Astrocyte of the spinal cord (primary cell): ENCODE results near the gene PDE6A.

ENCODE experiments used
- DNase-seq: peaks from one replicate; pipeline ENCODE4 v3.0.0; 2011; ENCODE audit warnings: low read depth, low spot score
- H3K4me3 ChIP-seq: 2 replicates; pipeline ENCODE4 v1.5.1; 2011; ENCODE audit warnings: low read depth, mild to moderate bottlenecking, low read length, moderate library complexity
- in situ Hi-C: cut with HindIII; loops from 2 replicates; pipeline ENCODE4 v1.10.0; 2017; ENCODE audit warnings: low sequenced_read_pairs
- TF ChIP-seq, protein P1 (sequence below): IDR thresholded peaks from 2 replicates; pipeline ENCODE4 v1.5.1; 2012; ENCODE audit warnings: low read depth, mild to moderate bottlenecking, low read length, inconsistent platforms

Gene PDE6A

DNA sequence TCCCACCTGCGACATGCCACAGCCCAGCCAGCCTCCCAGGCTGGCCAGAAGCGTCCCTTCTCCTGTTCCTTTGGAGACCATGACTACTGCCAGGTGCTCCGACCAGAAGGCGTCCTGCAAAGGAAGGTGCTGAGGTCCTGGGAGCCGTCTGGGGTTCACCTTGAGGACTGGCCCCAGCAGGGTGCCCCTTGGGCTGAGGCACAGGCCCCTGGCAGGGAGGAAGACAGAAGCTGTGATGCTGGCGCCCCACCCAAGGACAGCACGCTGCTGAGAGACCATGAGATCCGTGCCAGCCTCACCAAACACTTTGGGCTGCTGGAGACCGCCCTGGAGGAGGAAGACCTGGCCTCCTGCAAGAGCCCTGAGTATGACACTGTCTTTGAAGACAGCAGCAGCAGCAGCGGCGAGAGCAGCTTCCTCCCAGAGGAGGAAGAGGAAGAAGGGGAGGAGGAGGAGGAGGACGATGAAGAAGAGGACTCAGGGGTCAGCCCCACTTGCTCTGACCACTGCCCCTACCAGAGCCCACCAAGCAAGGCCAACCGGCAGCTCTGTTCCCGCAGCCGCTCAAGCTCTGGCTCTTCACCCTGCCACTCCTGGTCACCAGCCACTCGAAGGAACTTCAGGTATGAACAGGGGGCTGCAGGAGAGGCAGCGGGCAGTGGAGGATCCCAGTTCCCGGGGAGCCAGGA, 108.0 kb downstream of the PDE6A start:
- DNase-seq, result no peak
- in situ Hi-C loops, result no loop called here
- TF ChIP-seq, protein P1, sequence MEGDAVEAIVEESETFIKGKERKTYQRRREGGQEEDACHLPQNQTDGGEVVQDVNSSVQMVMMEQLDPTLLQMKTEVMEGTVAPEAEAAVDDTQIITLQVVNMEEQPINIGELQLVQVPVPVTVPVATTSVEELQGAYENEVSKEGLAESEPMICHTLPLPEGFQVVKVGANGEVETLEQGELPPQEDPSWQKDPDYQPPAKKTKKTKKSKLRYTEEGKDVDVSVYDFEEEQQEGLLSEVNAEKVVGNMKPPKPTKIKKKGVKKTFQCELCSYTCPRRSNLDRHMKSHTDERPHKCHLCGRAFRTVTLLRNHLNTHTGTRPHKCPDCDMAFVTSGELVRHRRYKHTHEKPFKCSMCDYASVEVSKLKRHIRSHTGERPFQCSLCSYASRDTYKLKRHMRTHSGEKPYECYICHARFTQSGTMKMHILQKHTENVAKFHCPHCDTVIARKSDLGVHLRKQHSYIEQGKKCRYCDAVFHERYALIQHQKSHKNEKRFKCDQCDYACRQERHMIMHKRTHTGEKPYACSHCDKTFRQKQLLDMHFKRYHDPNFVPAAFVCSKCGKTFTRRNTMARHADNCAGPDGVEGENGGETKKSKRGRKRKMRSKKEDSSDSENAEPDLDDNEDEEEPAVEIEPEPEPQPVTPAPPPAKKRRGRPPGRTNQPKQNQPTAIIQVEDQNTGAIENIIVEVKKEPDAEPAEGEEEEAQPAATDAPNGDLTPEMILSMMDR, result no peak
- no peak overlapping the region for H3K4me3 ChIP-seq

DNA sequence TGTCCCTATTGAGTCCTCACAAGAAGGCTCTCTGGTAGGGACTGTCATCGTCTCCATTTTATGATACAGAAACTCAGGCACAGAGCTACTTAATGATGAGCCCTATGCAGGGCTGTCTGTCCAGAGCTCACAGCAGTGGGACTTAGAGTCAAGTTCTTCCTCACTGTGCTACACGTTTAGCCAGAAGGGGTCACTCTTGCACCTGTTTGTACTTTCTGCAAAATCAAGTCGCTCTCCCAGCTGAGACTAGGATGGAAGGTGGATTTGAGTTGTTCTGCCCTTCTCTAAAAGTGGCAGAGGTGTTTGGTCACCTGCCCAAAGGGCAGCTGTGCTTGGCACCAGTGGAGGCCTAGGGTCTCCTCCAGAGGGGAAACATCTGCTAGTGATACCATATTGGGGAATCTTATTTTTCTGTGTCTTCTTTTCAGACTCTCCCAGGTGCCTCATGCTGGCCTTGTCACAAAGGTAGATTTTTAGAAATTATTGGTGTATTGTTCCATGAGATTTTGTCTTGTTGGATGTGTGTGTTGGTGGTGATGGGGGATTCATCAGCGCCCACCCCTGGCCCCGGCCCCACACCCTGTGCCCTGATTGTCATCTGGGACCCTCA, 110.2 kb downstream of the PDE6A start:
- in situ Hi-C loops, result no loop called here
- TF ChIP-seq, protein P1, result peak; percentile 84
- DNase-seq, result peak; percentile 90
- H3K4me3 ChIP-seq, result no peak overlapping the region

DNA sequence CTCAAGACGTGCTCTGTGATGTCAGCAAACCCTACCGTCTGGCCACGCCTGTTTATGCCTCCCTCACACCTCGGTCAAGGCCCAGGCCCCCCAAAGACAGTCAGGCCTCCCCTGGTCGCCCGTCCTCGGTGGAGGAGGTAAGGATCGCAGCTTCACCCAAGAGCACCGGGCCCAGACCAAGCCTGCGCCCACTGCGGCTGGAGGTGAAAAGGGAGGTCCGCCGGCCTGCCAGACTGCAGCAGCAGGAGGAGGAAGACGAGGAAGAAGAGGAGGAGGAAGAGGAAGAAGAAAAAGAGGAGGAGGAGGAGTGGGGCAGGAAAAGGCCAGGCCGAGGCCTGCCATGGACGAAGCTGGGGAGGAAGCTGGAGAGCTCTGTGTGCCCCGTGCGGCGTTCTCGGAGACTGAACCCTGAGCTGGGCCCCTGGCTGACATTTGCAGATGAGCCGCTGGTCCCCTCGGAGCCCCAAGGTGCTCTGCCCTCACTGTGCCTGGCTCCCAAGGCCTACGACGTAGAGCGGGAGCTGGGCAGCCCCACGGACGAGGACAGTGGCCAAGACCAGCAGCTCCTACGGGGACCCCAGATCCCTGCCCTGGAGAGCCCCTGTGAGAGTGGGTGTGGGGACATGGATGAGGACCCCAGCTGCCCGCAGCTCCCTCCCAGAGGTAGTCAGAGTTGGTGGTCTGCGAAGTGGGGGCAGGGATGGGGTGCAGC, 111.3 kb downstream of the PDE6A start:
- no peak for DNase-seq
- in situ Hi-C loops, result no loop called here
- TF ChIP-seq, protein P1, result no peak
- no peak overlapping the region for H3K4me3 ChIP-seq

DNA sequence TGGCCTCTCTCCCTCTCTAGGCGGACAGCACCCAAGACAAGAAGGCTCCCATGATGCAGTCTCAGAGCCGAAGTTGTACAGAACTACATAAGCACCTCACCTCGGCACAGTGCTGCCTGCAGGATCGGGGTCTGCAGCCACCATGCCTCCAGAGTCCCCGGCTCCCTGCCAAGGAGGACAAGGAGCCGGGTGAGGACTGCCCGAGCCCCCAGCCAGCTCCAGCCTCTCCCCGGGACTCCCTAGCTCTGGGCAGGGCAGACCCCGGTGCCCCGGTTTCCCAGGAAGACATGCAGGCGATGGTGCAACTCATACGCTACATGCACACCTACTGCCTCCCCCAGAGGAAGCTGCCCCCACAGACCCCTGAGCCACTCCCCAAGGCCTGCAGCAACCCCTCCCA, 112.0 kb downstream of the PDE6A start:
- in situ Hi-C loops, result no loop called here
- no peak overlapping the region for H3K4me3 ChIP-seq
- no peak for DNase-seq
- TF ChIP-seq, protein P1, result no peak

DNA sequence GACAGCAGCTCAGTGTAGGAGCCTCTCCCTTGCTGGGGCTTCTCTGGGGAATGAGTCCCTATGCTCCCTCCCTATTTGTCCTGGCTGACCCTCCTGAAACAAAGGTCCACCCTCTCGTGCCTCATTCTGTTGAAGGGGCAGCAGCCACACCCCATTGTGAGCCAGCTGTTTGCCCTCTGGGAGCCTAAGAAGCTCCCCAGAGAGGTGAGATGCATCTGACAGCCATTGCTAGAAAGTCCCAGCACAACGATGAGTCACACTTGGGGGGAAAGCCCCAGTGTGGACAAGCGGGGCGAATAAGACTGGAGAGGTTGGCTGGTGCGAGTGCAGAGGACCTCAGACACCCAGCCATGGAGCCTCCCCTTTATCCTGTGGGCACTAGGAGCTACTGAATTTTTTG, 113.1 kb downstream of the PDE6A start:
- TF ChIP-seq, protein P1, result no peak
- in situ Hi-C loops, result no loop called here
- H3K4me3 ChIP-seq, result no peak overlapping the region
- DNase-seq, result peak; percentile 22

DNA sequence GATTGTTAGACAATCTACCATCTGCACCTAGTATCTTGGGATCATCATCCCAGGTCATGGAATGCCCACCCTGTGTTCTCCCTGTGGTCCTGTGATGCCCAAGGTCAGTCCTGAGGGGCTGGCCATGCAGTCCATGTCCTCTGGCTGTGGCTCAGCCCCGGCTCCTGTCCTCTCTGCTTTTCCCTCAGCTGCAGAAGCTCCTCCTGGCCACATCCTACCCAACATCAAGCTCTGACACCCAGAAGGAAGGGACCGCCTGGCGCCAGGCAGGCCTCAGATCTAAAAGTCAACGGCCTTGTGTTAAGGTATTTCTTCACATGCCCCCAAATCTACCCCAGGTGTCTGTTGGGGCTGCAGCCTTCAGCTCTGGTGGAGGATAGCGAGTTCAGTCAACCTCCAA, 114.0 kb downstream of the PDE6A start:
- TF ChIP-seq, protein P1, result no peak
- H3K4me3 ChIP-seq, result no peak overlapping the region
- in situ Hi-C loops, result no loop called here
- DNase-seq, result no peak
